ENCODE measurements around the gene VPS39. TPM values are rescaled to one million over a fixed set of nuclear protein-coding genes. Genes with fewer than 3 reads are reported as not detected.

Gene VPS39
- polyA plus RNA-seq, 1 donor from 2014 or later: 27.5 TPM

DNA sequence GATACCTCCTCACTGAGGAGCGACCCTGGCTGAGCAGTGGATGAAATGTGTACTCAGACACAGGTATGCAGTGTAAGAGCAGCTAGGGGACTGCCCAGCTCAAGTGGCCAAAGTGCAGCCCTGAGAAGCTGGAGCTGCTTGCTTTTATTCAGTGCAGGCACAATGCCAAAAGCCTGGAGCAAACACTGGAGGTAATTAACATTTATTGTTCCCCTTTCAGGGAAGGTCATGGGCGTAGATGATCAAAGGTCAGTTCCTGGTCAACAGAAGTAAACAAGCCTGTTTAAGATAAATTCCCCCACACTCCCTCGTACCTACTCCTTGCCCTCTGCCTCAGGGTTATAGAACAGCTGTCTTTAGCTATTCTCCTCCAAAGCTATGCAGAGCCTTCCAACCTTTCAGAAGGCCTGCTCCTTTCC is 69.1 kb downstream of the VPS39 start:
- no peak overlapping the region for H3K4me3 Mint-ChIP-seq
- peaks cover 0 to 1% (median 0%) of the 10 kb centered on the region in 3 donors for H3K4me1 Mint-ChIP-seq
- no peaks in the 10 kb centered on the region for H3K36me3 Mint-ChIP-seq
- H3K27ac Mint-ChIP-seq: no peak overlapping the region
- peaks cover 0 to 4% (median 0%) of the 10 kb centered on the region in 3 donors for H3K9me3 Mint-ChIP-seq
- peaks cover 5% of the 10 kb centered on the region for H3K27me3 Mint-ChIP-seq

GRCh38 chr15:42138411-42138810 is 69.7 kb downstream of the VPS39 start:
- Mint-ChIP-seq H3K4me1 (peaks cover 0 to 1% (median 0%) of the 10 kb centered on the region in 3 donors), H3K27me3 (peaks cover 5% of the 10 kb centered on the region), H3K9me3 (peaks cover 0 to 4% (median 0%) of the 10 kb centered on the region in 3 donors), H3K27ac (no peak overlapping the region), H3K4me3 (no peak overlapping the region), H3K36me3 (no peaks in the 10 kb centered on the region)

DNA sequence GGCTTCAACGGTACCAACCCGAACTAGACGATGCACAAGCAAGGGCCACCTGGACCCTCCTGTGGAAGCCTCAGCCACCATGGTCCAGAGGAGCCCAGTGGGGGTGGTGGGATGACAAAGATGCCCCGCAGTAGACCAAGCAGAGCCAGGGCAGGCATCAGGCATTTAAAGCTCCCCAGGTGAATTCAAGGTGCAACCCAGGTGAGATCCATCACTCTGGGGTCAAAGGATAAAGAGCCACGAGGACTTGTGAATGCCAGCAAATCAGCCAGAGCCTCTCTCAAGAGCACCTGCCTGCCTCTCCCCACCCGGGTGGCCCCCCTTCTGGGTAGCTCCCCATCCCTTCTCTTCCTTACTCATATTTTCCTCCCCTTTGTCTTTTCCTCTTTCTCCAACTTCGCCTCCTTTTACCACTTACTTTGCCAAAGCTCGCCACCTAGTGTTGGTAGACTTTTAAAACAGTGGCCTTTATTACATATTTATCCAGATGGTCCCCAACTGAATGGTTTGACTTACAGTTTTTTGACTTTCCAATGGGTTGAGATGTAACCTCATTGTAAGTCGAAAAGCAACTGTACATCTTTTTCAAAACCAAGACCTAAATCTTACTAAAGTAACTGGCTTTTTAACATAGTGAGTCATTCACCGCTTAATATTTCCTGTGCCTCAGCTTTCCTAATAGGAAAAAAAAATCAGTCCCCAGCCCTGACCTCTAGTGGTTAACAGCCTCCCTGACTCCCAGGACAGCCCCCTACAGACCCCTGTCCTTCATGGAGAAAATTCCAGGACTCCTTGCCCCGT is 70.4 kb downstream of the VPS39 start:
- Mint-ChIP-seq H3K36me3 (no peaks in the 10 kb centered on the region), H3K27ac (no peak overlapping the region), H3K9me3 (peaks cover 0 to 4% (median 0%) of the 10 kb centered on the region in 3 donors), H3K4me1 (no peaks in the 10 kb centered on the region), H3K4me3 (no peak overlapping the region), H3K27me3 (peaks cover 5% of the 10 kb centered on the region)

DNA sequence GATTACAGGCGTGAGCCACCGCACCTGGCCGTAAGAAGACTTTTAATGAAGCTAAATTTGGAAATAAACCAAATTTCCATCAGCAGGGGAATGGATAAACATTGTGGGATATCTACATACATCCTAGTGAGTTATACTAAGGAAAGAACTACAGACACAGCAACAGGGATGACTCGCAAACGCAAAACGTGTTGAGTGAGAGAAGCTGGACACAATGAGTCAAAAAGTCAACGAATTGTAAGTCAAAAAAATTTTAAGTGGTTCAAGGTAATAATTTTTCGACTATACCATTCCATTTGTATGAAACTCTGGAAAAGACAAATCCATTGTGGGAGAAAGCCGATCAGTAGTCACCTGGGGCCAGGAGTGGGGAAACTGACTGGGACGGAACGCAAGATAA is 71.6 kb downstream of the VPS39 start:
- Mint-ChIP-seq H3K4me3 (no peak overlapping the region), H3K27me3 (peaks cover 2% of the 10 kb centered on the region), H3K27ac (no peak overlapping the region)

GRCh38 chr15:42135351-42135750 is 72.8 kb downstream of the VPS39 start:
- Mint-ChIP-seq H3K27ac (no peak overlapping the region), H3K4me1 (no peaks in the 10 kb centered on the region), H3K36me3 (no peaks in the 10 kb centered on the region), H3K27me3 (peaks cover 9% of the 10 kb centered on the region), H3K9me3 (peaks cover 0 to 4% (median 0%) of the 10 kb centered on the region in 3 donors), H3K4me3 (no peak overlapping the region)

More for the DNA sequence above, 71.6 kb downstream of the VPS39 start:
- no peaks in the 10 kb centered on the region for H3K4me1 Mint-ChIP-seq
- H3K36me3 Mint-ChIP-seq: no peaks in the 10 kb centered on the region
- H3K9me3 Mint-ChIP-seq: peaks cover 0 to 4% (median 0%) of the 10 kb centered on the region in 3 donors

DNA sequence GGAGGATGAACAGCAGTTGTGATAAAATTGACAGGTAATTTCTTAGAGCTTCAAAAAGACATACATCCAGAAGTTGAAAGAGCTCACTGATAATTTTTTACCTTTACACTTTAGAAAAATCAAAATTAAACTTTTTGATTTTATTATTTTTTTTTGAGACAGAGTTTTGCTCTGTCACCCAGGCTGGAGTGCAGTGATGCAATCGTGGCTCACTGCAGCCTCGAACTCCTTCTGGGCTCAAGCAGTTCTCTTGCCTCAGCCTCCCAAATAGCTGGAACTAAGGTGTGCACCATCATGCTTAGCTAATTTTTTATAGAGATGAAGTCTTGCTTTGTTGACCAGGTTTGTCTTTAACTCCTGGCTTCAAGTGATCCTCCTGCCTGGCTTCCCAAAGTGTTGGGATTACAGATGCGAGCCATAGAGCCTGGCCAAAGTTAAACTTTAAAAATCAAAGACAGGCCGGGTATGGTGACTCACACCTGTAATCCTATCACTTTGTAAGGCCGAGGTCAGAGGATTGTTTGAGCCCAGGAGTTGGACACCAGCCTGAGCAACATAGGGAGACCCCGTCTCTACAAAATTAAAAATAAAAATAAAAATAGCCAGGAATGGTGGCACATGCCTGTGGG is 73.4 kb downstream of the VPS39 start:
- H3K27ac Mint-ChIP-seq: no peak overlapping the region
- H3K36me3 Mint-ChIP-seq: no peaks in the 10 kb centered on the region
- H3K4me3 Mint-ChIP-seq: no peak overlapping the region

DNA sequence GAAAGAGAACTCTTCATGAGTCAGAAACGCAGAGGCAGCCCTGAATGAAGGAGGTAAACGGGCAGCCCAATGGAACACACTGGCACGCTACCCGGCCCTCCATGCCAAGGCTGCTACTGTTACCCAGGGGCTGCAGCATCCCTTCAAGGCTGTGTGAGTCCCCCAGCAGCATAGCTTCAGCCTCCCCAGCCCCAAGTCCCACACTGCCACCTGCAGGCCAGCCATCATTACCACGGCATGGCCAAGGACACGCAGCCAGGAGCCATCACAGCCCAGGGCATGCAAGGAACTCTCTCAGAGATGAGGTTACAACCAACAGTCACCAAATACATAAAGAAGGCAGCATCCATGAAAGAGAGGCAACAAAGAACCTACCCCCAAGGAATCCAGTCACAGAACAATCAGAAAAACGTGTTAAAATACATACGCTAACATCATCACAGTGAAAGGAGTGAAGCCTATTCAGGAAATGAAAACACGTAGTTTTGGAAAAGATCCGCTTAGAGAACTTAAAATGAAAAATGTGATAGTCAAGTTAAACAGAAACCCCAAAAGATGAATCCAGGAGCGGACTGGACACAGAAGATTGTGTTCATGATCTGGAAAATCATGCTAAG is 74.1 kb downstream of the VPS39 start:
- Mint-ChIP-seq H3K9me3 (no peaks in the 10 kb centered on the region), H3K4me3 (no peak overlapping the region), H3K4me1 (peaks cover 0 to 3% (median 1%) of the 10 kb centered on the region in 3 donors), H3K27ac (no peak overlapping the region), H3K27me3 (peaks cover 18% of the 10 kb centered on the region), H3K36me3 (no peaks in the 10 kb centered on the region)

More for the DNA sequence above, 73.4 kb downstream of the VPS39 start:
- Mint-ChIP-seq H3K27me3 (peaks cover 13% of the 10 kb centered on the region), H3K4me1 (peaks cover 0 to 3% (median 0%) of the 10 kb centered on the region in 3 donors), H3K9me3 (peaks cover 0 to 4% (median 0%) of the 10 kb centered on the region in 3 donors)

- H3K4me3 Mint-ChIP-seq: no peak overlapping the region
- no peaks in the 10 kb centered on the region for H3K36me3 Mint-ChIP-seq
- no peak overlapping the region for H3K27ac Mint-ChIP-seq
- peaks cover 0 to 3% (median 1%) of the 10 kb centered on the region in 3 donors for H3K4me1 Mint-ChIP-seq
- H3K9me3 Mint-ChIP-seq: no peaks in the 10 kb centered on the region
- H3K27me3 Mint-ChIP-seq: peaks cover 19% of the 10 kb centered on the region
These were observed 74.7 kb downstream of the VPS39 start for GRCh38 chr15:42133356-42133755.

GRCh38 chr15:42131826-42132806 is 76.0 kb downstream of the VPS39 start:
- Mint-ChIP-seq H3K4me1 (peaks cover 0 to 3% (median 1%) of the 10 kb centered on the region in 3 donors), H3K27ac (no peak overlapping the region), H3K36me3 (no peaks in the 10 kb centered on the region), H3K4me3 (no peak overlapping the region), H3K9me3 (no peaks in the 10 kb centered on the region), H3K27me3 (peaks cover 19% of the 10 kb centered on the region)

GRCh38 chr15:42131006-42131405 is 77.1 kb downstream of the VPS39 start:
- Mint-ChIP-seq H3K36me3 (no peaks in the 10 kb centered on the region), H3K4me3 (no peak overlapping the region), H3K4me1 (peaks cover 0 to 3% (median 1%) of the 10 kb centered on the region in 3 donors), H3K27me3 (peaks cover 19% of the 10 kb centered on the region), H3K9me3 (no peaks in the 10 kb centered on the region), H3K27ac (no peak overlapping the region)

GRCh38 chr15:42130246-42130986 is 77.7 kb downstream of the VPS39 start:
- Mint-ChIP-seq H3K4me3 (no peak overlapping the region), H3K9me3 (no peaks in the 10 kb centered on the region), H3K27me3 (peaks cover 17% of the 10 kb centered on the region), H3K4me1 (peaks cover 0 to 3% (median 1%) of the 10 kb centered on the region in 3 donors), H3K27ac (no peak overlapping the region), H3K36me3 (no peaks in the 10 kb centered on the region)

DNA sequence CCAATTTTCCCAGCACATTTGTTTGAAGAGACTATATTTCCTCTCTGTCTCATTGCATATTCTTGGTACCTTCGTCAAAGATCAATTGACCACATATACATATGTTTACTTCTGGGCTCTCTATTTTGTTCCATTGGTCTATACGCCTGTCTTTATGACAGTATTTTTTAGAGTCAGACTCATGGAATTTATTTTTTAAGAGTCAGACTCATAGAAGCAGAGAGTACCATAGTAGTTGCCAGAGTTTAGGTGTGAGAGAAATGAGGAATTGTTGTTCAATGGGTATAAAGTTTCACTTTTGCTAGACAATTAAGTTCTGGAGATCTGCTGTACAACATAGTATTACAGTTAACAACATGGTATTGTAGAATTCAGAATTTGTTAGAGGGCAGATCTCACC is 78.7 kb downstream of the VPS39 start:
- no peaks in the 10 kb centered on the region for H3K9me3 Mint-ChIP-seq
- H3K27ac Mint-ChIP-seq: no peak overlapping the region
- H3K27me3 Mint-ChIP-seq: peaks cover 16% of the 10 kb centered on the region
- peaks cover 0 to 3% (median 1%) of the 10 kb centered on the region in 3 donors for H3K4me1 Mint-ChIP-seq
- H3K36me3 Mint-ChIP-seq: no peaks in the 10 kb centered on the region
- H3K4me3 Mint-ChIP-seq: peak overlapping the region in 1 of 4 donors; percentile 42

GRCh38 chr15:42128476-42128875 is 79.6 kb downstream of the VPS39 start:
- Mint-ChIP-seq H3K36me3 (no peaks in the 10 kb centered on the region), H3K4me3 (no peak overlapping the region), H3K4me1 (peaks cover 0 to 3% (median 1%) of the 10 kb centered on the region in 3 donors), H3K27me3 (peaks cover 16% of the 10 kb centered on the region), H3K9me3 (no peaks in the 10 kb centered on the region), H3K27ac (no peak overlapping the region)

DNA sequence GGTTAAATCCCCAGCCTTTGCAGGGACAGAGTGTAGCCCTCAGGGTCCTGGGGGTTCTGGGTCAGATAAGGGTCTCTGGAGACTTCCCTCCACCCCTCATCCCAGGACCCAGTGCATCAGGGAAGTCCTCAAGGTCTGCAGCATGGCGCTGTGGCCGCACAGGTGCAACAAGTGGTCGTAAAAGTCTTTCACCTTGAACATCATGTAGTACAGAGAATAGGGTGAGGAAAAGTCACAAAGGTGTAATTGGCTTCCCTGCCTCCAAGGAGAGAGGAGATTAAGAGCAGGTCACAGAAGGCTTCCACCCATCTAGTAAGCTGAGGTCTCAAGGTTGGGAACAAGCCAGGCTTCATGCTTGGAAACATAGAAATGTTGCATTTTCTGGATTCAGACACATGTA is 84.6 kb downstream of the VPS39 start:
- Mint-ChIP-seq H3K4me3 (no peak overlapping the region), H3K9me3 (no peaks in the 10 kb centered on the region), H3K27ac (no peak overlapping the region), H3K4me1 (peaks cover 0 to 2% (median 0%) of the 10 kb centered on the region in 3 donors), H3K27me3 (peaks cover 13% of the 10 kb centered on the region), H3K36me3 (no peaks in the 10 kb centered on the region)

Measured in IgD-negative memory B cell (primary cell).